PFSK-1 (cell line): ENCODE results near the gene RASA3.

Source experiments
- FOXP2 ChIP-seq: optimal IDR thresholded peaks from 2 replicates; pipeline ENCODE3; 2011; ENCODE audit warnings: borderline replicate concordance, control low read depth, inconsistent platforms; ENCODE audit not compliant: insufficient read depth; ENCODE audit errors: extremely low read length, extremely low read depth
- POLR2AphosphoS5 ChIP-seq: IDR thresholded peaks from 2 replicates; pipeline ENCODE4 v1.6.1; 2012; ENCODE audit warnings: low read depth, mild to moderate bottlenecking, control low read depth, low read length, moderate library complexity
- REST ChIP-seq, 2 experiments: IDR thresholded peaks; 2 replicates each; pipeline versions ENCODE4 v1.6.1 to v1.8.0; 2011 to 2012; ENCODE audit warnings: low read depth in 2 of 2, low read length in 2 of 2, control low read depth in 1 of 2, inconsistent platforms in 1 of 2, mild to moderate bottlenecking in 1 of 2, moderate library complexity in 1 of 2; ENCODE audit not compliant: insufficient read depth in 1 of 2
- SIN3A ChIP-seq: IDR thresholded peaks from 2 replicates; pipeline ENCODE4 v1.6.1; 2012; ENCODE audit warnings: mild to moderate bottlenecking, low read length, moderate library complexity, borderline replicate concordance; ENCODE audit not compliant: insufficient read depth
- TAF1 ChIP-seq: IDR thresholded peaks from 2 replicates; pipeline ENCODE4 v1.6.1; 2012; ENCODE audit warnings: low read length, control low read depth, borderline replicate concordance; ENCODE audit not compliant: insufficient read depth

Gene RASA3

GRCh38 chr13:113943821-113944565 lies 188.4 kb downstream of the RASA3 start:
- no peak for TF ChIP-seq POLR2AphosphoS5
- no peak for TF ChIP-seq REST (IDR thresholded peaks at IDR 0.05; ENCODE audit: insufficient read depth in 1 of 2, low read depth in 2 of 2, low read length in 2 of 2)
- TF ChIP-seq FOXP2: no peak
- TF ChIP-seq SIN3A: no peak
- no peak for TF ChIP-seq TAF1

- no peak for TF ChIP-seq TAF1
- TF ChIP-seq POLR2AphosphoS5: no peak
- no peak for TF ChIP-seq FOXP2
- no peak for TF ChIP-seq SIN3A
- no peak for TF ChIP-seq REST (IDR thresholded peaks at IDR 0.05; ENCODE audit: insufficient read depth in 1 of 2, low read depth in 2 of 2, low read length in 2 of 2)
Measured at GRCh38 chr13:113942591-113943103, 189.8 kb downstream of the RASA3 start.

DNA sequence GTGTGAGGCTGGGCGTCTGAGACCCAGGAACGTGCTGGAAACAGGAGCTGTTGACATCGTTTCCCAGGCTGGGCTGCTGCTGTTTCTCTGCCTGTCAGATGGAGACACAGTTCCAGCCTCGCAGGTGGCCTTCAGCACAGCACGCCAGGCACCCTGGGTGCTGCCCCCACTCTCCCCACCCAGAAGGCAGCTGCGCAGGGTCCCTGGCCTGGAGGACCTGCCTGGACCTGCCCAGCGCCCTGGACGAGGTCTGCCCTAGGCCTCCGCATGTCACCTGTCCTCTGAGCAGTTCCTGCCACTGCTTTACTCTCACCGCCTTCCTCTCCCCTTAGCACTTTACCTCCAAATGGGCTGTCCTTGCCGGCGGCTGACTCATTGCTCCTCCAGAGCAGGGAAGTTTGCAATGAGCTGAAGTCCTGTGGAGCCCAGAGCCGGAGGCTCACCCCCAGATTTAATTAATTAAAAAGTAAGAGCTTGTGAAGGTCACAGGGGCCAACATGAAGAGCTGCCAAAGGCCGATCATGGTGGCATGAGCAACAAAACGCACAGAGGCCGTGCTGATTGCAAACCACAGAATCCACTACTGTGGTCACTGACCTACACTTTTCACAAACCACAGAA lies 190.7 kb downstream of the RASA3 start:
- TF ChIP-seq POLR2AphosphoS5: no peak

- no peak for TF ChIP-seq SIN3A
- no peak for TF ChIP-seq TAF1
- TF ChIP-seq FOXP2: no peak
- TF ChIP-seq REST (IDR thresholded peaks at IDR 0.05; ENCODE audit: insufficient read depth in 1 of 2, low read depth in 2 of 2, low read length in 2 of 2): no peak
- no peak for TF ChIP-seq POLR2AphosphoS5
Measured at GRCh38 chr13:113939944-113940297, 192.5 kb downstream of the RASA3 start.

DNA sequence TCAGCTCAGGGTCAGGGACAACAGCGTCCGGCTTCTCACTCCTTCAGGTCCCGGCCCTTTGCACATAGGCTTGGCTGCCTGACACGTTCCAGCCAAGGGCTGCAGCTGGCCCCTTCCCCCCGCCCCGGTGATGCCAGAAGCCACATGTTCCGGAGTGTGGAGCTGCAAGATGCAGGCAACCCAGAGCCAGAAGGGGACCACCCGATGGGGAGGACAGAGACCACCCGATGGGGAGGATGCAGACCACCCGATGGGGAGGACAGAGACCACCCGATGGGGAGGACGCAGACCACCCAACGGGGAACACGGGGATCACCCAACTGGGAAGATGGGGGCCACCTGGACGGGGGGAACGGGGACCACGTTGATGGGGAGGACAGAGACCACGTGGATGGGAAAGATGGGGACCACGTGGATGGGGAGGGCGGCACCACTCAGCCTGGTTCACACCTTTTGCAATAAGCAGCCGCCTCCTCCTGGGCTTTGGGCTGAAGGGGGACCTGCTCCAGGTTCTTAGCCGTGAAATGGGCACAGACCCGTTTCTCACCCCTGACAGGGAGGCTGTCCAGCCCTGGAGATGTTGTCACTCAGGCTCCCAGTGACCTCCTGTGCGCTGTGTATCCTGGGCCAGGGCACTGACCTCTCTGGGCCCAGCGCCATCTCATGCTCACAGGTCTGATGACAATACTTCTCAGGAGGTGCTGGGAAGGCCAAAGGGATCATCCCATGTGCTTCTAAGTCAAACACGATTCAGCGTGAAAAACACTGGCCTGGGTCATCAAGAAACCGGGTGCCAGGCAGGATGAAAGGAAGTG lies 193.1 kb downstream of the RASA3 start:
- TF ChIP-seq FOXP2 (no peak), SIN3A (no peak), POLR2AphosphoS5 (no peak), TAF1 (no peak), REST (IDR thresholded peaks at IDR 0.05; ENCODE audit: insufficient read depth in 1 of 2, low read depth in 2 of 2, low read length in 2 of 2) (no peak)
